Measurements from ENCODE around the gene GDI1. TPM values are rescaled to one million over a fixed set of nuclear protein-coding genes. Genes with fewer than 3 reads are reported as not detected.

The GDI1 gene
- total and polyA plus RNA-seq, 2 donors (not counting 1 experiment from before 2014, with no cell fraction given) = 199 to 311 TPM

GRCh38 chrX:154402622-154403127 lies 34.3 kb upstream of the GDI1 start:
- Histone ChIP-seq H3K4me2 (replicated peaks; ENCODE audit: low read depth, low read length, poor library complexity, severe bottlenecking) (no peak overlapping the region), H3K4me1 (ENCODE audit: control insufficient read depth in 2 of 2, insufficient read depth in 2 of 2, low read length in 2 of 2) (peaks cover 12 to 14% of the 10 kb centered on the region in 2 donors), H3K27me3 (replicated peaks in 1 of 4; ENCODE audit: control extremely low read depth in 1 of 4, control insufficient read depth in 3 of 4, insufficient read depth in 4 of 4, low read length in 3 of 4) (no peaks in the 10 kb centered on the region), H2AFZ (ENCODE audit: insufficient read depth, low read depth, low read length, poor library complexity, severe bottlenecking) (no peak overlapping the region), H3K79me2 (ENCODE audit: control insufficient read depth, insufficient read depth, low read length) (no peaks in the 10 kb centered on the region), H4K20me1 (ENCODE audit: control insufficient read depth, insufficient read depth, low read length, poor library complexity, severe bottlenecking) (peaks cover 30% of the 10 kb centered on the region), H3K36me3 (replicated peaks in 1 of 2; ENCODE audit: control extremely low read depth in 1 of 2, control insufficient read depth in 1 of 2, extremely low read depth in 1 of 2, insufficient read depth in 2 of 2, low read length in 1 of 2) (peaks cover 0 to 24% of the 10 kb centered on the region in 2 experiments), H3K27ac (ENCODE audit: low read length in 2 of 2) (no peak overlapping the region), H3K9ac (ENCODE audit: low read length) (no peak overlapping the region), H3K4me3 (ENCODE audit: control extremely low read depth in 1 of 5, extremely low read depth in 1 of 5, insufficient read depth in 1 of 5, low read depth in 2 of 5, low read length in 4 of 5) (no peak overlapping the region), H3K9me3 (ENCODE audit: control extremely low read depth in 1 of 3, control insufficient read depth in 2 of 3, insufficient read depth in 1 of 3, low read length in 2 of 3) (no peaks in the 10 kb centered on the region)
- POLR2A ChIA-PET = no interaction called here
- no peak for TF ChIP-seq EZH2 (IDR thresholded peaks at IDR 0.05; ENCODE audit: borderline replicate concordance, insufficient read depth, low read depth, low read length, poor library complexity, severe bottlenecking)
- TF ChIP-seq, protein P1, sequence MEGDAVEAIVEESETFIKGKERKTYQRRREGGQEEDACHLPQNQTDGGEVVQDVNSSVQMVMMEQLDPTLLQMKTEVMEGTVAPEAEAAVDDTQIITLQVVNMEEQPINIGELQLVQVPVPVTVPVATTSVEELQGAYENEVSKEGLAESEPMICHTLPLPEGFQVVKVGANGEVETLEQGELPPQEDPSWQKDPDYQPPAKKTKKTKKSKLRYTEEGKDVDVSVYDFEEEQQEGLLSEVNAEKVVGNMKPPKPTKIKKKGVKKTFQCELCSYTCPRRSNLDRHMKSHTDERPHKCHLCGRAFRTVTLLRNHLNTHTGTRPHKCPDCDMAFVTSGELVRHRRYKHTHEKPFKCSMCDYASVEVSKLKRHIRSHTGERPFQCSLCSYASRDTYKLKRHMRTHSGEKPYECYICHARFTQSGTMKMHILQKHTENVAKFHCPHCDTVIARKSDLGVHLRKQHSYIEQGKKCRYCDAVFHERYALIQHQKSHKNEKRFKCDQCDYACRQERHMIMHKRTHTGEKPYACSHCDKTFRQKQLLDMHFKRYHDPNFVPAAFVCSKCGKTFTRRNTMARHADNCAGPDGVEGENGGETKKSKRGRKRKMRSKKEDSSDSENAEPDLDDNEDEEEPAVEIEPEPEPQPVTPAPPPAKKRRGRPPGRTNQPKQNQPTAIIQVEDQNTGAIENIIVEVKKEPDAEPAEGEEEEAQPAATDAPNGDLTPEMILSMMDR (IDR thresholded peaks at IDR 0.05) = no peak
- ATAC-seq (ENCODE audit: low read depth) (no peak), DNase-seq (no peak)
- Mint-ChIP-seq H3K27me3 (no peaks in the 10 kb centered on the region), H3K4me3 (no peak overlapping the region), H3K9me3 (ENCODE audit: insufficient read depth) (no peaks in the 10 kb centered on the region), H3K27ac (no peak overlapping the region), H3K4me1 (peaks cover 14% of the 10 kb centered on the region)
- intact Hi-C loops (cut with micrococcal nuclease) = no loop called here
- CTCF ChIA-PET = interaction anchor here (1.2 kb wide), 1 partner anchor 12 kb away, joined by 5 read pairs; no protein-coding TSS in a partner anchor
- WGBS (ENCODE audit: insufficient coverage) = 94% methylated on average over 12 of the region's 19 CpGs

DNA sequence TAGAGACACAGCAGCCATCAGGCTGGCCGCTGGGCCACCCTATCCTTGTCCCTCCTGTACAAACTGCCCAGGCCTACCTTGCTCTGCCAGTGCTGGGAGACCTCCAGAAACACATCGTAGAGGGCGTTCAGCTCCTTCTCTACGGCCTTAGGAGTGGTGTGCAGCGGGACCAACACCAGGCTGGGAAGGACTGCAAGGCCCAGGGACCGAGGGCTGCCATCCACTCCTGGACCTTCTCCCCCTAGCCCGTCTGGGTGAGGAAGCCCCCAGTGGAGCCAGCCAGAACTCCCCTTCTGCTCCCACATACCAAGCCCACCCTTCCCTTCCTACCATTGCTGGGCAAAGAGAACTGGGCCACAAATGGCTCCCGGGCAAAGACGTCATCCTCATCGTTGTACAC lies 33.8 kb upstream of the GDI1 start:
- Histone ChIP-seq H4K20me1 (ENCODE audit: control insufficient read depth, insufficient read depth, low read length, poor library complexity, severe bottlenecking) (peaks cover 30% of the 10 kb centered on the region), H3K4me1 (ENCODE audit: control insufficient read depth in 2 of 2, insufficient read depth in 2 of 2, low read length in 2 of 2) (peaks cover 12 to 14% of the 10 kb centered on the region in 2 donors), H3K9ac (ENCODE audit: low read length) (no peak overlapping the region), H3K36me3 (replicated peaks in 1 of 2; ENCODE audit: control extremely low read depth in 1 of 2, control insufficient read depth in 1 of 2, extremely low read depth in 1 of 2, insufficient read depth in 2 of 2, low read length in 1 of 2) (peaks cover 0 to 24% of the 10 kb centered on the region in 2 experiments), H3K4me3 (ENCODE audit: control extremely low read depth in 1 of 5, extremely low read depth in 1 of 5, insufficient read depth in 1 of 5, low read depth in 2 of 5, low read length in 4 of 5) (no peak overlapping the region), H3K27me3 (replicated peaks in 1 of 4; ENCODE audit: control extremely low read depth in 1 of 4, control insufficient read depth in 3 of 4, insufficient read depth in 4 of 4, low read length in 3 of 4) (no peaks in the 10 kb centered on the region), H3K9me3 (ENCODE audit: control extremely low read depth in 1 of 3, control insufficient read depth in 2 of 3, insufficient read depth in 1 of 3, low read length in 2 of 3) (no peaks in the 10 kb centered on the region), H3K79me2 (ENCODE audit: control insufficient read depth, insufficient read depth, low read length) (no peaks in the 10 kb centered on the region), H3K27ac (ENCODE audit: low read length in 2 of 2) (no peak overlapping the region), H3K4me2 (replicated peaks; ENCODE audit: low read depth, low read length, poor library complexity, severe bottlenecking) (no peak overlapping the region), H2AFZ (ENCODE audit: insufficient read depth, low read depth, low read length, poor library complexity, severe bottlenecking) (no peak overlapping the region)
- no peak for TF ChIP-seq EZH2 (IDR thresholded peaks at IDR 0.05; ENCODE audit: borderline replicate concordance, insufficient read depth, low read depth, low read length, poor library complexity, severe bottlenecking)
- TF ChIP-seq, protein P1 (IDR thresholded peaks at IDR 0.05) = no peak
- DNase-seq = no peak
- ChIA-PET CTCF (interaction anchor here (0.7 to 1.2 kb wide), 2 partner anchors 11 to 78 kb away, joined by 4 to 5 read pairs; no protein-coding TSS in a partner anchor), POLR2A (no interaction called here)
- no peak for ATAC-seq (ENCODE audit: low read depth)
- Mint-ChIP-seq H3K27me3 (no peaks in the 10 kb centered on the region), H3K4me1 (peaks cover 15% of the 10 kb centered on the region), H3K27ac (no peak overlapping the region), H3K9me3 (ENCODE audit: insufficient read depth) (no peaks in the 10 kb centered on the region), H3K4me3 (no peak overlapping the region)
- intact Hi-C loops (cut with micrococcal nuclease) = no loop called here
- WGBS (ENCODE audit: insufficient coverage) = 100% methylated on average over 5 of the region's 10 CpGs

Measured in B cell (primary cell).